ENCODE measurements around the gene MMP2.

Gene MMP2

DNA sequence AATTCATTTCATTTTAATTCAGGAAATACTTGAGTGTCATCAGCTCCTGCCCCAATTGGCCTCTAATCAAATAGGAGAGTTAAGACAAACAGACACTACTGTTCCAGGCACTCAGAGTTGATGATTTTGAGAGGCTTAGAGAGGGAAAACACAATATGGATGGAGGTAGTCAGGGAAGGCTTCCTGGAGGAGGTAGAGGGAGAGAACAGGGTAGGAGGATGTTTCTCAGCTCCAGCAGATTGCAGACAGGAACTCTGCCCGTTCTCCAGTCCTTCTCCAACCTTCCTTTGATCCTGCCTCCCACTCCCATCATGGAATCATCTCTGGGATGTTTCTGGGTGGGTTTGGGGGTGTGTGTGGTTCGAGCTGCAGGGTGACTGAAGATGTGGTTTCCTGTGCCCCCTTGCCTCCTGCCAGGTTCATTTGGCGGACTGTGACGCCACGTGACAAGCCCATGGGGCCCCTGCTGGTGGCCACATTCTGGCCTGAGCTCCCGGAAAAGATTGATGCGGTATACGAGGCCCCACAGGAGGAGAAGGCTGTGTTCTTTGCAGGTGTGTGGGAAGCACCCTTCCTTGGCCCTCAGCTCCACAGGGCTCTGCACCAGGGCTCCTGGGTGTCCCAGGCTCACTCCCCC lies 17.6 kb downstream of the MMP2 start:
- peaks cover 32% of the 10 kb centered on the region for H3K36me3 ChIP-seq (ENCODE audit: control insufficient read depth, insufficient read depth, low read length)
- no peak for DNase-seq
- H3K23ac ChIP-seq (ENCODE audit: low read length): no peak overlapping the region
- H3K56ac ChIP-seq (ENCODE audit: low read length): no peak overlapping the region
- H2BK120ac ChIP-seq (ENCODE audit: low read depth, low read length): no peak overlapping the region
- H3K79me2 ChIP-seq (ENCODE audit: control insufficient read depth, insufficient read depth, low read length): no peaks in the 10 kb centered on the region
- H4K5ac ChIP-seq (ENCODE audit: low read length): no peak overlapping the region
- no peak overlapping the region for H2BK15ac ChIP-seq (replicated peaks; ENCODE audit: low read depth)
- H3K4me1 ChIP-seq (ENCODE audit: control insufficient read depth, low read depth, low read length): peaks cover 4% of the 10 kb centered on the region
- no peak overlapping the region for H3K9ac ChIP-seq (ENCODE audit: low read length)
- no peak overlapping the region for H2BK5ac ChIP-seq (ENCODE audit: low read length)
- no peak overlapping the region for H3K4ac ChIP-seq (ENCODE audit: low read depth, low read length)
- no peaks in the 10 kb centered on the region for H3K27me3 ChIP-seq (ENCODE audit: insufficient read depth, low read length, poor library complexity)
- H3K4me2 ChIP-seq (ENCODE audit: low read length): no peak overlapping the region
- H2AK5ac ChIP-seq (ENCODE audit: low read length): no peak overlapping the region
- H3K79me1 ChIP-seq (ENCODE audit: low read length): no peaks in the 10 kb centered on the region
- no CpG with 5 or more reads among the region's 8 CpGs for WGBS (ENCODE audit: extremely low coverage, insufficient coverage, low lambda C conversion rate)
- H4K8ac ChIP-seq (ENCODE audit: low read depth, low read length): no peak overlapping the region
- H3K18ac ChIP-seq (ENCODE audit: low read length): no peak overlapping the region
- no peak overlapping the region for H3K4me3 ChIP-seq (ENCODE audit: low read length)
- H3K27ac ChIP-seq (ENCODE audit: low read depth, low read length): no peak overlapping the region

DNA sequence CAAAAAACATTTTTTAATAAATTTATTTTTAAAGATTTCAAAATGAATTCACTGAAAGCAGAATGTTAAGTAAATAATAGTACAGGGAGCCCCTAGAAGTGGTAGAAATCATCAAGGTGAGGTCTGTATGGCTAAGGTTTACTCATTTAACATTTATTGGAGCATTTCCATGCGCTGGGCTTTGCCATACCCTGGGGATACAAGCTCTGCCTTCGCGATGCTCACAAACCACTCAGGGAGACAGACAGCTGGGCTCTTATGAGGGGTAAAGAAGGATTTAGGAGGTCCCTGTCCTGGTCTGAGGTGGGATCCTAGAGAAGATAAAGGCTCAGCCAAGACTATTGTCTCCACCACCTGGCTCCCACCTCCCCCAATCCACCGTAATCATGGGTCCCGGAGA lies 18.6 kb downstream of the MMP2 start:
- no peak overlapping the region for H2BK120ac ChIP-seq (ENCODE audit: low read depth, low read length)
- no peak overlapping the region for H3K18ac ChIP-seq (ENCODE audit: low read length)
- DNase-seq: no peak
- H2BK5ac ChIP-seq (ENCODE audit: low read length): no peak overlapping the region
- WGBS (ENCODE audit: extremely low coverage, insufficient coverage, low lambda C conversion rate): no CpG with 5 or more reads among the region's 5 CpGs
- H4K8ac ChIP-seq (ENCODE audit: low read depth, low read length): no peak overlapping the region
- H3K9ac ChIP-seq (ENCODE audit: low read length): no peak overlapping the region
- H3K4me3 ChIP-seq (ENCODE audit: low read length): no peak overlapping the region
- no peak overlapping the region for H3K4me2 ChIP-seq (ENCODE audit: low read length)
- H3K4ac ChIP-seq (ENCODE audit: low read depth, low read length): no peak overlapping the region
- H3K27me3 ChIP-seq (ENCODE audit: insufficient read depth, low read length, poor library complexity): no peaks in the 10 kb centered on the region
- peaks cover 35% of the 10 kb centered on the region for H3K36me3 ChIP-seq (ENCODE audit: control insufficient read depth, insufficient read depth, low read length)
- no peak overlapping the region for H3K56ac ChIP-seq (ENCODE audit: low read length)
- H3K79me2 ChIP-seq (ENCODE audit: control insufficient read depth, insufficient read depth, low read length): no peaks in the 10 kb centered on the region
- no peak overlapping the region for H3K23ac ChIP-seq (ENCODE audit: low read length)
- H3K4me1 ChIP-seq (ENCODE audit: control insufficient read depth, low read depth, low read length): peaks cover 4% of the 10 kb centered on the region
- H3K79me1 ChIP-seq (ENCODE audit: low read length): no peaks in the 10 kb centered on the region
- H3K27ac ChIP-seq (ENCODE audit: low read depth, low read length): no peak overlapping the region
- H2BK15ac ChIP-seq (replicated peaks; ENCODE audit: low read depth): no peak overlapping the region
- no peak overlapping the region for H4K5ac ChIP-seq (ENCODE audit: low read length)
- no peak overlapping the region for H2AK5ac ChIP-seq (ENCODE audit: low read length)

DNA sequence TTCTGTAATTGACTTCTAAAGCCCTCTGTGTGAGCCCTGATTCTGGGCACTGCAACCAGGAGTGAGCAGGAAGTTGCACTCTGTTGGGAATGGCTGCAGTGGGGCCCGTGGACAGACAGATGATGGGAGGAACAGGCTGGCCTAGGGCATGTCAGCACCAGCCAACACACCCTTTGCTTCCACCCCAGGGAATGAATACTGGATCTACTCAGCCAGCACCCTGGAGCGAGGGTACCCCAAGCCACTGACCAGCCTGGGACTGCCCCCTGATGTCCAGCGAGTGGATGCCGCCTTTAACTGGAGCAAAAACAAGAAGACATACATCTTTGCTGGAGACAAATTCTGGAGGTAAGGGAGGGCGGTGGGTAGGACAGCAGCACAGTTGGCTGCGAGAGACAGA lies 19.1 kb downstream of the MMP2 start:
- no CpG with 5 or more reads among the region's 6 CpGs for WGBS (ENCODE audit: extremely low coverage, insufficient coverage, low lambda C conversion rate)
- H3K4ac ChIP-seq (ENCODE audit: low read depth, low read length): no peak overlapping the region
- H3K18ac ChIP-seq (ENCODE audit: low read length): no peak overlapping the region
- no peak overlapping the region for H3K23ac ChIP-seq (ENCODE audit: low read length)
- no peak overlapping the region for H3K27ac ChIP-seq (ENCODE audit: low read depth, low read length)
- H3K27me3 ChIP-seq (ENCODE audit: insufficient read depth, low read length, poor library complexity): no peaks in the 10 kb centered on the region
- no peak overlapping the region for H3K56ac ChIP-seq (ENCODE audit: low read length)
- H3K9ac ChIP-seq (ENCODE audit: low read length): no peak overlapping the region
- H3K36me3 ChIP-seq (ENCODE audit: control insufficient read depth, insufficient read depth, low read length): peaks cover 33% of the 10 kb centered on the region
- no peak for DNase-seq
- H3K79me2 ChIP-seq (ENCODE audit: control insufficient read depth, insufficient read depth, low read length): no peaks in the 10 kb centered on the region
- no peak overlapping the region for H3K4me2 ChIP-seq (ENCODE audit: low read length)
- H4K5ac ChIP-seq (ENCODE audit: low read length): no peak overlapping the region
- no peak overlapping the region for H3K4me3 ChIP-seq (ENCODE audit: low read length)
- no peak overlapping the region for H2AK5ac ChIP-seq (ENCODE audit: low read length)
- H2BK5ac ChIP-seq (ENCODE audit: low read length): no peak overlapping the region
- H4K8ac ChIP-seq (ENCODE audit: low read depth, low read length): no peak overlapping the region
- peaks cover 4% of the 10 kb centered on the region for H3K4me1 ChIP-seq (ENCODE audit: control insufficient read depth, low read depth, low read length)
- H2BK120ac ChIP-seq (ENCODE audit: low read depth, low read length): no peak overlapping the region
- H3K79me1 ChIP-seq (ENCODE audit: low read length): no peaks in the 10 kb centered on the region
- H2BK15ac ChIP-seq (replicated peaks; ENCODE audit: low read depth): no peak overlapping the region

DNA sequence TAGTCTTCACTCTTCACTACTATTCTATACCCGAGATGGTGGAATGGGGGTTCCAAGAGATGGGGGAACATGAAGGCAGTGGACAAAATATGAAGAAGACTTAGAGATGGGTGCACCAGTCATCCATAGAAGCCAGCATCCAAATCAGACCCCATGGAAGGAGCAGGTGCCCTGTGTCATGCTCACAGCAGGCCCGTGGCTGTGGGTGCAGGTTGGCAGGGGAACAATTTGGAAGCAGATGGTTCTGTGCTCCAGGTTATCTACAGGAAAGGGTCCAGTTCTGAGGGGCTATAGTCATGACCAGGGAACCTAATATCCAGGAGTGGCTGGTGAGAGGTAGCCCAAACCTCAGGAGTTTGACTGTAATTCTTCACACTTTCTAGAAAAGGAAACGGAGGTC lies 20.3 kb downstream of the MMP2 start:
- no peaks in the 10 kb centered on the region for H3K27me3 ChIP-seq (ENCODE audit: insufficient read depth, low read length, poor library complexity)
- no peak overlapping the region for H2BK5ac ChIP-seq (ENCODE audit: low read length)
- no peak overlapping the region for H3K56ac ChIP-seq (ENCODE audit: low read length)
- peaks cover 4% of the 10 kb centered on the region for H3K4me1 ChIP-seq (ENCODE audit: control insufficient read depth, low read depth, low read length)
- no peak overlapping the region for H3K23ac ChIP-seq (ENCODE audit: low read length)
- no peak overlapping the region for H4K8ac ChIP-seq (ENCODE audit: low read depth, low read length)
- no peak for DNase-seq
- no peak overlapping the region for H2BK120ac ChIP-seq (ENCODE audit: low read depth, low read length)
- H4K5ac ChIP-seq (ENCODE audit: low read length): no peak overlapping the region
- no CpG with 5 or more reads among the region's 3 CpGs for WGBS (ENCODE audit: extremely low coverage, insufficient coverage, low lambda C conversion rate)
- H3K79me1 ChIP-seq (ENCODE audit: low read length): no peaks in the 10 kb centered on the region
- H3K27ac ChIP-seq (ENCODE audit: low read depth, low read length): no peak overlapping the region
- H3K36me3 ChIP-seq (ENCODE audit: control insufficient read depth, insufficient read depth, low read length): peaks cover 29% of the 10 kb centered on the region
- no peak overlapping the region for H3K4me3 ChIP-seq (ENCODE audit: low read length)
- no peak overlapping the region for H2AK5ac ChIP-seq (ENCODE audit: low read length)
- H3K4me2 ChIP-seq (ENCODE audit: low read length): no peak overlapping the region
- H3K79me2 ChIP-seq (ENCODE audit: control insufficient read depth, insufficient read depth, low read length): no peaks in the 10 kb centered on the region
- no peak overlapping the region for H3K4ac ChIP-seq (ENCODE audit: low read depth, low read length)
- H3K18ac ChIP-seq (ENCODE audit: low read length): no peak overlapping the region
- no peak overlapping the region for H2BK15ac ChIP-seq (replicated peaks; ENCODE audit: low read depth)
- H3K9ac ChIP-seq (ENCODE audit: low read length): no peak overlapping the region

DNA sequence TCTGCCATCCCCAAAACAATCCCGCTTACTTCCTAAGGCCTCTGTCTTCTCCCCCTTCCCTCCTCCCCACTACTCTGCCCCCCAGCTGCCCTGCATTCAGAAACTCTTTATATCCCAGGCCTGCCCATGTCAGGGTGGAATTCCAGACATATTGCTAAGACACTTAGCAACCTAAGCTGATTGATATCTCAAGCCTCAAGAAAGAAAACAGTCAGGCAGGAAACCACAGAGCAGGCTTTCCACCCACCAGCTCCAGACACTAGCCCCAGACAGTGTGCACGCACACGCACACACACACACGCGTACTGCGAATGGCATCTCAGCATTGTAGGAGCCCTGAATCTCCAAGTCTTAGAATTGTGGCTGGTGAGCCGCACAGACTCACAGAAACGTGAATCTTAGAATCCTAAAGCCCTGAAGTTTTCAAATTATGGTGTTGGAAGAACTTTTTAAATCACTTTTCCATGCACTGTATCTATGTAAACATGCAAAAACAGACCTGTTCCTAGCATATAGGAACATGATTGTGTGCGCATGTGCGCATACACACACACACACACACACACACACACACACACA lies 21.0 kb downstream of the MMP2 start:
- Histone ChIP-seq H3K4me2 (ENCODE audit: low read length) (no peak overlapping the region), H2BK120ac (ENCODE audit: low read depth, low read length) (no peak overlapping the region), H3K79me2 (ENCODE audit: control insufficient read depth, insufficient read depth, low read length) (no peaks in the 10 kb centered on the region), H3K27me3 (ENCODE audit: insufficient read depth, low read length, poor library complexity) (no peaks in the 10 kb centered on the region), H3K36me3 (ENCODE audit: control insufficient read depth, insufficient read depth, low read length) (peaks cover 29% of the 10 kb centered on the region), H3K27ac (ENCODE audit: low read depth, low read length) (no peak overlapping the region), H3K18ac (ENCODE audit: low read length) (no peak overlapping the region), H4K8ac (ENCODE audit: low read depth, low read length) (no peak overlapping the region), H3K56ac (ENCODE audit: low read length) (no peak overlapping the region), H2AK5ac (ENCODE audit: low read length) (no peak overlapping the region), H4K5ac (ENCODE audit: low read length) (no peak overlapping the region), H3K79me1 (ENCODE audit: low read length) (no peaks in the 10 kb centered on the region), H3K4me1 (ENCODE audit: control insufficient read depth, low read depth, low read length) (peaks cover 4% of the 10 kb centered on the region), H3K9ac (ENCODE audit: low read length) (no peak overlapping the region), H3K4ac (ENCODE audit: low read depth, low read length) (no peak overlapping the region), H2BK5ac (ENCODE audit: low read length) (no peak overlapping the region), H3K4me3 (ENCODE audit: low read length) (no peak overlapping the region), H2BK15ac (replicated peaks; ENCODE audit: low read depth) (no peak overlapping the region), H3K23ac (ENCODE audit: low read length) (no peak overlapping the region)
- peak; percentile 43 for DNase-seq
- WGBS (ENCODE audit: extremely low coverage, insufficient coverage, low lambda C conversion rate): no CpG with 5 or more reads among the region's 10 CpGs

DNA sequence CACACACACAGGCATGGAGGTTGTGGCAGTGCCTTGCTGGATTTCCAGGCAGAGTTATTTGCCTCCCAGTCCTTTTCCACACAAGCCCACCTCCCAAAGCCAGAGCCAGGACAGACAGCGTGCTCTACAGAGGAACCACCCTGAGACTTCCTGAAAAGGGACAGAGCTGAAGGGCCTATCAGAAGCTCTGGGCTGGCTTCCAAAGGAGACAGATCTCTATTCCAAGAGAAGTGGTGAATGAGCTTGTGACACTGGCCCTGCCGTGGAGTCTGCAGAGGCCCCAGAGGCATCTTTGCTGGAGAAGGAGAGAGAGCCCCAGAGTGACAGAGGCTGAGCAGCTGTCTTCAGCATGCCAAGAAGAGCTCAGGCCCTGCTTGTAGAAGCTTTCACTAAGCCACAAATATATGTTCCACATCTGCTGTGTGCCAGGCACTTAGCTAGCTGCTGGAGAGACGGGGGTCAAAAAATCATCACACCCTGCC lies 21.6 kb downstream of the MMP2 start:
- H3K23ac ChIP-seq (ENCODE audit: low read length): no peak overlapping the region
- no peak overlapping the region for H2AK5ac ChIP-seq (ENCODE audit: low read length)
- peaks cover 27% of the 10 kb centered on the region for H3K36me3 ChIP-seq (ENCODE audit: control insufficient read depth, insufficient read depth, low read length)
- H3K27ac ChIP-seq (ENCODE audit: low read depth, low read length): no peak overlapping the region
- H3K4me3 ChIP-seq (ENCODE audit: low read length): no peak overlapping the region
- H4K5ac ChIP-seq (ENCODE audit: low read length): no peak overlapping the region
- H2BK120ac ChIP-seq (ENCODE audit: low read depth, low read length): no peak overlapping the region
- H3K9ac ChIP-seq (ENCODE audit: low read length): no peak overlapping the region
- no peak overlapping the region for H2BK15ac ChIP-seq (replicated peaks; ENCODE audit: low read depth)
- H3K18ac ChIP-seq (ENCODE audit: low read length): no peak overlapping the region
- no peak overlapping the region for H2BK5ac ChIP-seq (ENCODE audit: low read length)
- no peak overlapping the region for H3K4me2 ChIP-seq (ENCODE audit: low read length)
- peaks cover 4% of the 10 kb centered on the region for H3K4me1 ChIP-seq (ENCODE audit: control insufficient read depth, low read depth, low read length)
- H3K56ac ChIP-seq (ENCODE audit: low read length): no peak overlapping the region
- no CpG with 5 or more reads among the region's 3 CpGs for WGBS (ENCODE audit: extremely low coverage, insufficient coverage, low lambda C conversion rate)
- H3K27me3 ChIP-seq (ENCODE audit: insufficient read depth, low read length, poor library complexity): no peaks in the 10 kb centered on the region
- H3K79me2 ChIP-seq (ENCODE audit: control insufficient read depth, insufficient read depth, low read length): no peaks in the 10 kb centered on the region
- H3K4ac ChIP-seq (ENCODE audit: low read depth, low read length): no peak overlapping the region
- no peak overlapping the region for H4K8ac ChIP-seq (ENCODE audit: low read depth, low read length)
- DNase-seq: no peak
- H3K79me1 ChIP-seq (ENCODE audit: low read length): no peaks in the 10 kb centered on the region

Data from mesendoderm (in vitro differentiated cells).